ENCODE data around the gene LUZP2.

The LUZP2 gene

GRCh38 chr11:24615451-24616160, 118.8 kb downstream of the LUZP2 start:
- TF ChIP-seq ZC3H10 (CRISPR knock-in tag; IDR thresholded peaks at IDR 0.05) (no peak), ZFP30 (CRISPR knock-in tag; IDR thresholded peaks at IDR 0.05) (no peak), RARB (CRISPR knock-in tag; IDR thresholded peaks at IDR 0.05) (no peak), ARNTL (CRISPR knock-in tag; IDR thresholded peaks at IDR 0.05; ENCODE audit: borderline replicate concordance, low read depth) (no peak), BACH2 (CRISPR knock-in tag; IDR thresholded peaks at IDR 0.05; ENCODE audit: borderline replicate concordance) (no peak), TCF4 (CRISPR knock-in tag; IDR thresholded peaks at IDR 0.05; ENCODE audit: borderline replicate concordance) (no peak), ZNF565 (CRISPR knock-in tag; conservative IDR thresholded peaks at IDR 0.05; ENCODE audit: low read depth) (no peak), PPARA (CRISPR knock-in tag; IDR thresholded peaks at IDR 0.05; ENCODE audit: borderline replicate concordance) (no peak), ZFP3 (CRISPR knock-in tag; IDR thresholded peaks at IDR 0.05) (no peak), GLIS3 (CRISPR knock-in tag; IDR thresholded peaks at IDR 0.05) (no peak), PATZ1 (CRISPR knock-in tag; IDR thresholded peaks at IDR 0.05; ENCODE audit: borderline replicate concordance) (no peak)
- no peak for ATAC-seq

GRCh38 chr11:24617856-24618255, 121.0 kb downstream of the LUZP2 start:
- no peak for ATAC-seq
- no peak for TF ChIP-seq ISL1 (CRISPR knock-in tag; IDR thresholded peaks at IDR 0.05)
- TF ChIP-seq TOX (CRISPR knock-in tag; IDR thresholded peaks at IDR 0.05; ENCODE audit: borderline replicate concordance), result no peak
- no peak for TF ChIP-seq PATZ1 (CRISPR knock-in tag; IDR thresholded peaks at IDR 0.05; ENCODE audit: borderline replicate concordance)
- no peak for TF ChIP-seq POU6F1 (CRISPR knock-in tag; IDR thresholded peaks at IDR 0.05; ENCODE audit: borderline replicate concordance, low read depth)
- no peak for TF ChIP-seq ZC3H10 (CRISPR knock-in tag; IDR thresholded peaks at IDR 0.05)
- TF ChIP-seq ARNTL (CRISPR knock-in tag; IDR thresholded peaks at IDR 0.05; ENCODE audit: borderline replicate concordance, low read depth), result no peak
- no peak for TF ChIP-seq ZFP3 (CRISPR knock-in tag; IDR thresholded peaks at IDR 0.05)
- TF ChIP-seq PPARA (CRISPR knock-in tag; IDR thresholded peaks at IDR 0.05; ENCODE audit: borderline replicate concordance), result no peak
- no peak for TF ChIP-seq CREB5 (CRISPR knock-in tag; IDR thresholded peaks at IDR 0.05; ENCODE audit: low read depth)
- TF ChIP-seq ZNF565 (CRISPR knock-in tag; conservative IDR thresholded peaks at IDR 0.05; ENCODE audit: low read depth), result no peak
- no peak for TF ChIP-seq BACH2 (CRISPR knock-in tag; IDR thresholded peaks at IDR 0.05; ENCODE audit: borderline replicate concordance)
- no peak for TF ChIP-seq CSDC2 (CRISPR knock-in tag; IDR thresholded peaks at IDR 0.05)
- TF ChIP-seq RARB (CRISPR knock-in tag; IDR thresholded peaks at IDR 0.05), result no peak
- TF ChIP-seq ZNF8 (CRISPR knock-in tag; IDR thresholded peaks at IDR 0.05), result no peak
- no peak for TF ChIP-seq SNAI2 (CRISPR knock-in tag; IDR thresholded peaks at IDR 0.05)

- peak; percentile 50; the same call in 2 of the 3 replicates for ATAC-seq
- TF ChIP-seq ISL1 (CRISPR knock-in tag; IDR thresholded peaks at IDR 0.05) (peak; percentile 89), ZFP3 (CRISPR knock-in tag; IDR thresholded peaks at IDR 0.05) (no peak), ZFP30 (CRISPR knock-in tag; IDR thresholded peaks at IDR 0.05) (peak; percentile 93)
These were observed 123.0 kb downstream of the LUZP2 start for GRCh38 chr11:24619900-24620299.

GRCh38 chr11:24622262-24622661, 125.4 kb downstream of the LUZP2 start:
- ATAC-seq, result no peak

More at GRCh38 chr11:24622262-24622661, 125.4 kb downstream of the LUZP2 start:
- TF ChIP-seq OSR1 (CRISPR knock-in tag; IDR thresholded peaks at IDR 0.05), result no peak
- TF ChIP-seq ZNF565 (CRISPR knock-in tag; conservative IDR thresholded peaks at IDR 0.05; ENCODE audit: low read depth), result no peak
- no peak for TF ChIP-seq PPARA (CRISPR knock-in tag; IDR thresholded peaks at IDR 0.05; ENCODE audit: borderline replicate concordance)
- no peak for TF ChIP-seq PATZ1 (CRISPR knock-in tag; IDR thresholded peaks at IDR 0.05; ENCODE audit: borderline replicate concordance)
- no peak for TF ChIP-seq POU6F1 (CRISPR knock-in tag; IDR thresholded peaks at IDR 0.05; ENCODE audit: borderline replicate concordance, low read depth)
- no peak for TF ChIP-seq ZC3H10 (CRISPR knock-in tag; IDR thresholded peaks at IDR 0.05)
- no peak for TF ChIP-seq ZNF70 (CRISPR knock-in tag; IDR thresholded peaks at IDR 0.05)
- no peak for TF ChIP-seq ISL1 (CRISPR knock-in tag; IDR thresholded peaks at IDR 0.05)
- no peak for TF ChIP-seq BACH2 (CRISPR knock-in tag; IDR thresholded peaks at IDR 0.05; ENCODE audit: borderline replicate concordance)
- TF ChIP-seq ZFP3 (CRISPR knock-in tag; IDR thresholded peaks at IDR 0.05), result no peak
- TF ChIP-seq RARB (CRISPR knock-in tag; IDR thresholded peaks at IDR 0.05), result no peak
- no peak for TF ChIP-seq ESRRG (CRISPR knock-in tag; IDR thresholded peaks at IDR 0.05)
- TF ChIP-seq TCF4 (CRISPR knock-in tag; IDR thresholded peaks at IDR 0.05; ENCODE audit: borderline replicate concordance), result no peak
- TF ChIP-seq ZNF8 (CRISPR knock-in tag; IDR thresholded peaks at IDR 0.05), result no peak
- TF ChIP-seq CREB5 (CRISPR knock-in tag; IDR thresholded peaks at IDR 0.05; ENCODE audit: low read depth), result no peak
